ENCODE measurements around the gene MKRN2OS.
A peak's percentile ranks its signal among the peaks of the same experiment; 100 is the strongest.

Gene MKRN2OS

GRCh38 chr3:12556690-12557472 is 11.6 kb upstream of the MKRN2OS start, which contains the start of gene MKRN2 (continued):
- TF ChIP-seq HOXD13 (CRISPR knock-in tag; IDR thresholded peaks at IDR 0.05; ENCODE audit: borderline replicate concordance) (no peak), ZNF350 (tag by site-specific recombination; IDR thresholded peaks at IDR 0.05) (no peak), ZNF660 (tag by site-specific recombination; IDR thresholded peaks at IDR 0.05) (peak; percentile 99), ZNF148 (tag by site-specific recombination; IDR thresholded peaks at IDR 0.05; ENCODE audit: borderline replicate concordance) (no peak), TSHZ1 (tag by site-specific recombination; IDR thresholded peaks at IDR 0.05; ENCODE audit: borderline replicate concordance) (peak; percentile 57; the same call in 1 of the 2 replicates), PRDM6 (tag by site-specific recombination; IDR thresholded peaks at IDR 0.05) (no peak), ZNF548 (tag by site-specific recombination; IDR thresholded peaks at IDR 0.05) (no peak), ZNF501 (tag by site-specific recombination; IDR thresholded peaks at IDR 0.05) (peak; percentile 92), SALL2 (tag by site-specific recombination; IDR thresholded peaks at IDR 0.05; ENCODE audit: borderline replicate concordance) (peak; percentile 75; the same call in 1 of the 2 replicates), ZSCAN4 (tag by site-specific recombination; IDR thresholded peaks at IDR 0.05) (0 out of 2 replicates have a peak, but pooled peaks have one; percentile 10), ZBTB7A (tag by site-specific recombination; IDR thresholded peaks at IDR 0.05; ENCODE audit: low read depth) (no peak), ZNF23 (tag by site-specific recombination; IDR thresholded peaks at IDR 0.05; ENCODE audit: borderline replicate concordance) (no peak), ZNF426 (tag by site-specific recombination; IDR thresholded peaks at IDR 0.05) (no peak), ZNF768 (tag by site-specific recombination; IDR thresholded peaks at IDR 0.05) (no peak), ZSCAN30 (tag by site-specific recombination; IDR thresholded peaks at IDR 0.05) (peak; percentile 99), ZNF266 (tag by site-specific recombination; IDR thresholded peaks at IDR 0.05; ENCODE audit: low read depth) (no peak), ZBTB17 (tag by site-specific recombination; IDR thresholded peaks at IDR 0.05) (peak; percentile 86), ZNF707 (tag by site-specific recombination; IDR thresholded peaks at IDR 0.05) (no peak), ZNF175 (tag by site-specific recombination; IDR thresholded peaks at IDR 0.05) (no peak), ZSCAN23 (tag by site-specific recombination; IDR thresholded peaks at IDR 0.05) (no peak), ZNF843 (tag by site-specific recombination; IDR thresholded peaks at IDR 0.05) (peak; percentile 52; the same call in 1 of the 2 replicates), KLF7 (tag by site-specific recombination; IDR thresholded peaks at IDR 0.05; ENCODE audit: borderline replicate concordance) (peak; percentile 51), GLIS1 (tag by site-specific recombination; IDR thresholded peaks at IDR 0.05) (peak; percentile 89), ZNF146 (tag by site-specific recombination; IDR thresholded peaks at IDR 0.05) (peak; percentile 41; the same call in 1 of the 2 replicates), ZNF138 (tag by site-specific recombination; IDR thresholded peaks at IDR 0.05; ENCODE audit: borderline replicate concordance) (no peak), ZXDB (tag by site-specific recombination; IDR thresholded peaks at IDR 0.05) (peak; percentile 92), ZFP3 (tag by site-specific recombination; IDR thresholded peaks at IDR 0.05; ENCODE audit: low read depth) (no peak), ZNF549 (tag by site-specific recombination; IDR thresholded peaks at IDR 0.05) (no peak; the same call in 1 of the 2 replicates), ZEB2 (tag by site-specific recombination; IDR thresholded peaks at IDR 0.05) (peak; percentile 96), ZNF473 (tag by site-specific recombination; IDR thresholded peaks at IDR 0.05) (no peak), ZNF274 (IDR thresholded peaks at IDR 0.05; ENCODE audit: low read length) (no peak), ZNF274 (tag by site-specific recombination; IDR thresholded peaks at IDR 0.05; ENCODE audit: borderline replicate concordance) (no peak)

Data from HEK293 (cell line).